Astrocyte of the cerebellum (primary cell): ENCODE measurements around the gene TUBGCP4.
A peak's percentile ranks its signal among the peaks of the same experiment; 100 is the strongest.

ENCODE experiments used
- DNase-seq: peaks from one replicate; pipeline ENCODE4 v3.0.0-alpha.2; 2011; ENCODE audit warnings: low read depth
- H3K4me3 ChIP-seq: 2 replicates; pipeline ENCODE4 v1.5.1; 2011; ENCODE audit warnings: mild to moderate bottlenecking, low read depth, low read length, moderate library complexity
- in situ Hi-C: cut with HindIII; loops from 2 replicates; pipeline ENCODE4 v1.10.0; 2017; ENCODE audit warnings: low sequenced_read_pairs
- TF ChIP-seq, protein P1 (sequence below): IDR thresholded peaks from 2 replicates; pipeline ENCODE4 v1.5.1; 2012; ENCODE audit warnings: low read length, low read depth, moderate library complexity, mild to moderate bottlenecking; ENCODE audit errors: missing control alignments

The TUBGCP4 gene

DNA sequence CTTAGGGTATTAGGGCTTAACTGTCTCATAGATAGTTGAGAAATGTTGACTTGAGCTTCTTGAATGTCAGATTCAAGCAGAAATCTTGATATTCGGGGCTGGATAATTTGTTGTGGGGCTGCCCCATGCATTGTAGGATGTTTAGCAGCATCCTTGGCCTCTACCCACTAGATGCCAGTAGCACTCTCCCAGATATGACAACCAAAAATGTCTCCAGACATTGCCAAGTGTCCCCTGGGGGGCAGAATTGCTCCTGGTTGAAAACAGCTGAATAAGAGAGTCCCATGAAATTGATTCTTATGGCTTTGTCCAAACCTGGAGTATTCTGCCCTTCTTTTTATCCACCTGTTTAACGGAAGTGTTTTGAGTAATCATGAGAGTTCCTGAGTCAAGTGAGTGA is 24.6 kb upstream of the TUBGCP4 start:
- in situ Hi-C loops, result no loop called here
- TF ChIP-seq, protein P1, sequence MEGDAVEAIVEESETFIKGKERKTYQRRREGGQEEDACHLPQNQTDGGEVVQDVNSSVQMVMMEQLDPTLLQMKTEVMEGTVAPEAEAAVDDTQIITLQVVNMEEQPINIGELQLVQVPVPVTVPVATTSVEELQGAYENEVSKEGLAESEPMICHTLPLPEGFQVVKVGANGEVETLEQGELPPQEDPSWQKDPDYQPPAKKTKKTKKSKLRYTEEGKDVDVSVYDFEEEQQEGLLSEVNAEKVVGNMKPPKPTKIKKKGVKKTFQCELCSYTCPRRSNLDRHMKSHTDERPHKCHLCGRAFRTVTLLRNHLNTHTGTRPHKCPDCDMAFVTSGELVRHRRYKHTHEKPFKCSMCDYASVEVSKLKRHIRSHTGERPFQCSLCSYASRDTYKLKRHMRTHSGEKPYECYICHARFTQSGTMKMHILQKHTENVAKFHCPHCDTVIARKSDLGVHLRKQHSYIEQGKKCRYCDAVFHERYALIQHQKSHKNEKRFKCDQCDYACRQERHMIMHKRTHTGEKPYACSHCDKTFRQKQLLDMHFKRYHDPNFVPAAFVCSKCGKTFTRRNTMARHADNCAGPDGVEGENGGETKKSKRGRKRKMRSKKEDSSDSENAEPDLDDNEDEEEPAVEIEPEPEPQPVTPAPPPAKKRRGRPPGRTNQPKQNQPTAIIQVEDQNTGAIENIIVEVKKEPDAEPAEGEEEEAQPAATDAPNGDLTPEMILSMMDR, result no peak
- DNase-seq, result no peak
- no peak overlapping the region for H3K4me3 ChIP-seq

DNA sequence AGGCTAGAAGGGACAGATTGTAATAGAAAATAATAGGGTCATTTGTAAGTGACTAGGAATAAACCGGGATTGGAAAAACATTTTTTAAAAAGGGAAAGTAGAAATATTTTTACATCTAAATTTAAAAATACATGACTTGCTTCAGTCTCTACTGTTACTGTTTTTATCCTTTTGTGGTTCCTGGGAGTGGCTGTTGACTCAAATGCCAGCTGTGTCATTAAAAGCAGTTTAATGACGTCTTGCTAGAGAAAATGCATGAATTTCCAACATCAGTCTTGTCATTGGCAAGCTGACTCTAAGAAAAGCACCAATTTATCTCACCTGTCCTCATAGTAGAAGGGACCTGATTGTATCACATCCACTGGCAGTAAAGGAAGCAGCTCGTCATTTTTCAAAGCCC is 23.8 kb upstream of the TUBGCP4 start:
- H3K4me3 ChIP-seq, result no peak overlapping the region
- TF ChIP-seq, protein P1, result no peak
- DNase-seq, result no peak
- in situ Hi-C loops, result no loop called here

DNA sequence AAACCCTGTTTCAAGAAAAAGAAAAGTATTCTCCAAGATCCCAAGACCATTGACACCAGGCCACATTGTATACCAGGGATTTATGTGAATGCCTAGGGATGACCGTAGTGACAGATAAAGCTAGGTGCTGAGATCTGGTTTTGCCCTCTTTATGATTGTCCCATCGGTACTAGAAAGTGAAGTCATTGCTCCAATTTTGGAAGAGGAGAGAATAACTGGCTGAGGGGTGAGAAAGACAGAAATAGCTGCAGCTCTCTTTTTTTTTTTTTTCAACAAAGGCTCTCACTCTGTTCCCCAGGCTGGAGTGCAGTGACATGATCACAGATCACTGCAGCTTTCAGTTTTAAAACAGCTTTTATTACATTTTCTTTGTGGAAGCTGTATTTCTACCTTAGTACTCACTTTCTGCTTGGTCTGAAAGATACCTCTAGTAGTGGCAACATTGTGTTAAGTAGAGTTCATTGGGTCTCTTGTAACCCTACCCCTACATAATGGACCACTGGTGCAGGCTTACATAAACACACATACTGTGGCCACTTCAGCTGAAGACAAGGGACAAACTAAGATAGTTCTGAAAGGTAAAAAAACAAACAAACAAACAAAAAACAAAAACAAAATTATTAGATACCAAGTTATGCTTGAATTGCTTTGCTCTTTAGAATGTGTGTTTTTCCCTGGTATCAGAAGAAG is 18.1 kb upstream of the TUBGCP4 start:
- TF ChIP-seq, protein P1, result no peak
- no peak for DNase-seq
- in situ Hi-C loops, result no loop called here
- H3K4me3 ChIP-seq, result no peak overlapping the region

DNA sequence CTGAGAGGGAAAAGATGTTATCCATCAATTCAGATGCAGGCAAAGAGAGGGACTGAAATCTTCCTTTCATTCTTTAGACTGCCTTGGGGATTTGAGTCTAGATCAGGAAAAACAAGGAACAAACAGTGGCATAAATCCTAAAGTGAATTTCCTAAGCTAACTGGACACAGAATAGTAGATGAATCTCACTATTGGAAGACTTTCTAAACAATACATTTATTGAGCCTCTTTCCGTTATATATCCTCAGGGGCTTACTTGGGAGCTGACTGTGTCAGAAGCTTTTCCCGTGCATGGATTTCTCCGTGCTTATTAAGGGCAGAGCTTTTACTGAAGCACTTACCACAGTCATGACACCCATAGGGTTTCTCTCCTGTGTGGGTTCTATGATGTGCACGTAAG is 10.1 kb upstream of the TUBGCP4 start:
- H3K4me3 ChIP-seq, result no peak overlapping the region
- DNase-seq, result no peak
- in situ Hi-C loops, result no loop called here
- TF ChIP-seq, protein P1, result no peak

DNA sequence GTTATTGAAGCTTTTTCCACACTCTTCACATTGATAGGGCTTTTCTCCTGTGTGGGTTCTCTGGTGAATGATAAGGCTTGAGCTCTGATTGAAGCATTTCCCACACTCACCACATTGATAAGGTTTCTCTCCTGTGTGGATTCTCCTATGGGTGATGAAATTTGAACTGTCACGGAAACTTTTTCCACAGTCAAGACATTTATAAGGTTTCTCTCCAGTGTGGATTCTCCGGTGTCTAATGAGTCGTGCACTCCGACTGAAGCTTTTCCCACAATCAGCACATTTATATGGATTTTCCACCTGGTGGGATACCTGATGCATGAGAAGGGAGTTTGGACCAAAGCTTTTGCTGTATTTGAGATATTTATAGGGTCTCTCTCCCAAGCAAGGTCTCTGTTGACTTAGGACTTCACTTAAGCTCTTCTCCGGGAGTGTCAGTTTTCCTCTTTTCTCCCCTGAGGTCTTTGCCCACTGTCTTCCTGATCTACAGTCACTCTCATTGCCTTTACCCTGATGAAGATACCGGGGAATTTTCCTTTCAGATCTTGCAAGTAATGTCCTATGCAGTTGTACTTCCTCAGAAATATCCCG is 9.5 kb upstream of the TUBGCP4 start:
- TF ChIP-seq, protein P1, result no peak
- DNase-seq, result no peak
- H3K4me3 ChIP-seq, result no peak overlapping the region
- in situ Hi-C loops, result no loop called here

DNA sequence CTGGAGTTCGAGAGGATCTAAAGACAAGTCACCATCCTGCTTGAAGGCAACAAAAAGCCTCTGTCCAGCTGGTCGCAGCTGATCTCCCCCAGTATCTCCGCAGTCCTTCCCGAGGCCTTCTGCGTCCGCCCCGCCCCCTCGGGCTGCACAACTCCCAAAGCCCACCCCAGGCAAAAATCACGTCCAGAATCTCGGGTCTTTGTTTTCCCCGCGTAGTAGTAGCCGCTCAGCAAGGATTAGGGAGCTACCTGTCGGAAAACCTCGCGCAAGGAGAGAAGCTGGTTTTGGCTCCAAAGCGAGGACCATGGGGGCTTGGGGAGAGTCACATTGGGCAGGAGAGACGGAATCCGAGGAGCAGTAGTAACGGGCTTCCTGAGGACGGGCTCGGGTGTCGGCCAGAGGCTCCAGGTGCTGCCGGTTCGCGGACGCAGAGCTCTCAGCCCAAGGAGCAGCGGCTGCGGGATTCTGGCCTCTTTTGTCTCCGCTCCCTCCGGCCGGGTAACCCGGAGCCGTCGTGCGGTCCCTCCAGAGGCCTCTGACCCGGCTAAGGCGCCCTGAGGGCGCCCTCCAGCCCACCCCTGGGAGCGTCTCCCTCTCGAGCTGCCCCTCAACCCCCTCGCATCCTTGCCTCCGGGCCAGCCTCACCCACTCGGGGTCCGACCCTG is 459 bp upstream of the TUBGCP4 start:
- DNase-seq, result no peak
- TF ChIP-seq, protein P1, result no peak
- in situ Hi-C loops, result no loop called here
- H3K4me3 ChIP-seq, result peak overlapping the region; percentile 74
